H9 (cell line): ENCODE data around the gene SIL1. TPM values are rescaled to one million over a fixed set of nuclear protein-coding genes. Genes with fewer than 3 reads are reported as not detected.

ENCODE experiments used
- DNase-seq: peaks from one replicate; pipeline ENCODE4 v3.0.0-alpha.2; 2017
- H2AFZ ChIP-seq: one replicate; pipeline ENCODE4 v1.6.1; 2013; ENCODE audit warnings: mild to moderate bottlenecking, low read length, control low read depth, moderate library complexity
- H2AK5ac ChIP-seq: 2 replicates; pipeline ENCODE4 v1.6.1; 2013; ENCODE audit warnings: low read length, control low read depth, mixed read lengths; ENCODE audit not compliant: insufficient read length
- H2BK120ac ChIP-seq: one replicate; pipeline ENCODE4 v1.6.1; 2013; ENCODE audit warnings: low read depth, mild to moderate bottlenecking, low read length, control low read depth, inconsistent platforms; ENCODE audit not compliant: poor library complexity, severe bottlenecking
- H2BK12ac ChIP-seq: 2 replicates; pipeline ENCODE4 v1.6.1; 2013; ENCODE audit warnings: low read length, control low read depth, mixed read lengths, low read depth; ENCODE audit not compliant: insufficient read length
- H2BK15ac ChIP-seq: 2 replicates; pipeline ENCODE4 v1.6.1; 2013; ENCODE audit warnings: low read depth, low read length, control low read depth
- H2BK20ac ChIP-seq: one replicate; pipeline ENCODE4 v1.6.1; 2013; ENCODE audit warnings: low read depth, mild to moderate bottlenecking, low read length, control low read depth, inconsistent platforms; ENCODE audit not compliant: poor library complexity, severe bottlenecking
- H2BK5ac ChIP-seq: 2 replicates; pipeline ENCODE4 v1.6.1; 2013; ENCODE audit warnings: low read length, control low read depth, mixed read lengths; ENCODE audit not compliant: insufficient read length
- H3K14ac ChIP-seq: 2 replicates; pipeline ENCODE4 v1.6.1; 2013; ENCODE audit warnings: low read length, control low read depth; ENCODE audit not compliant: insufficient read depth
- H3K18ac ChIP-seq: 2 replicates; pipeline ENCODE4 v1.6.1; 2013; ENCODE audit warnings: low read depth, mild to moderate bottlenecking, mixed read lengths, low read length, control low read depth; ENCODE audit not compliant: insufficient read length
- H3K23ac ChIP-seq: 2 replicates; pipeline ENCODE4 v1.6.1; 2013; ENCODE audit warnings: low read length, control low read depth, mixed read lengths, low read depth; ENCODE audit not compliant: insufficient read length
- H3K23me2 ChIP-seq: 2 replicates; pipeline ENCODE4 v1.6.1; 2013; ENCODE audit warnings: low read depth, mild to moderate bottlenecking, mixed read lengths, low read length, control low read depth; ENCODE audit not compliant: insufficient read length, poor library complexity, severe bottlenecking
- H3K27ac ChIP-seq: 2 replicates; pipeline ENCODE4 v1.5.1; 2013; ENCODE audit warnings: low read length, control low read depth, mixed read lengths, low read depth; ENCODE audit not compliant: insufficient read length
- H3K27me3 ChIP-seq: 2 replicates; pipeline ENCODE4 v1.6.1; 2013; ENCODE audit warnings: low read length, control low read depth, inconsistent platforms; ENCODE audit not compliant: insufficient read depth
- H3K4ac ChIP-seq: 2 replicates; pipeline ENCODE4 v1.6.1; 2013; ENCODE audit warnings: low read depth, mild to moderate bottlenecking, control low read depth, inconsistent platforms, low read length, moderate library complexity
- H3K4me1 ChIP-seq: 2 replicates; pipeline ENCODE4 v1.6.1; 2013; ENCODE audit warnings: low read length, control low read depth, inconsistent platforms; ENCODE audit not compliant: insufficient read depth
- H3K4me2 ChIP-seq: 2 replicates; pipeline ENCODE4 v1.6.1; 2013; ENCODE audit warnings: low read length, control low read depth, mixed read lengths; ENCODE audit not compliant: insufficient read length, insufficient read depth
- H3K56ac ChIP-seq: 2 replicates; pipeline ENCODE4 v1.6.1; 2013; ENCODE audit warnings: low read depth, mild to moderate bottlenecking, mixed read lengths, low read length, control low read depth; ENCODE audit not compliant: insufficient read length
- H3K79me1 ChIP-seq: 2 replicates; pipeline ENCODE4 v1.6.1; 2013; ENCODE audit warnings: low read depth, mild to moderate bottlenecking, moderate library complexity, low read length, control low read depth, inconsistent platforms; ENCODE audit not compliant: insufficient read depth, poor library complexity, severe bottlenecking
- H3K79me2 ChIP-seq: 2 replicates; pipeline ENCODE4 v1.6.1; 2013; ENCODE audit warnings: low read length, control low read depth, inconsistent platforms; ENCODE audit not compliant: insufficient read depth
- H3K9ac ChIP-seq: 2 replicates; pipeline ENCODE4 v1.6.1; 2013; ENCODE audit warnings: low read length, control low read depth, mixed read lengths; ENCODE audit not compliant: insufficient read length; ENCODE audit errors: extremely low read depth
- H3K9me3 ChIP-seq: one replicate; pipeline ENCODE4 v1.6.1; 2013; ENCODE audit warnings: low read depth, low read length, inconsistent platforms; ENCODE audit not compliant: control insufficient read depth
- H3T11ph ChIP-seq: one replicate; pipeline ENCODE4 v1.6.1; 2013; ENCODE audit warnings: mild to moderate bottlenecking, low read length, control low read depth, inconsistent platforms
- H4K20me1 ChIP-seq: one replicate; pipeline ENCODE4 v1.6.1; 2013; ENCODE audit not compliant: control insufficient read depth, insufficient read length, insufficient read depth
- H4K5ac ChIP-seq: 2 replicates; pipeline ENCODE4 v1.6.1; 2013; ENCODE audit warnings: low read depth, mild to moderate bottlenecking, mixed read lengths, low read length, control low read depth; ENCODE audit not compliant: insufficient read length
- H4K8ac ChIP-seq: replicated peaks from 2 replicates; pipeline ENCODE4 v1.6.1; 2013; ENCODE audit warnings: low read length, control low read depth, mixed read lengths, low read depth; ENCODE audit not compliant: insufficient read length
- H4K91ac ChIP-seq: 2 replicates; pipeline ENCODE4 v1.6.1; 2013; ENCODE audit warnings: low read depth, mild to moderate bottlenecking, moderate library complexity, mixed read lengths, low read length, control low read depth; ENCODE audit not compliant: insufficient read length
- H3K27ac Mint-ChIP-seq, 3 experiments: 2 replicates in 2 of 3; 3 replicates in 1 of 3; pipeline ENCODE4 v1.8.0; 2020 to 2021; ENCODE audit warnings: mixed read lengths in 3 of 3, mild to moderate bottlenecking in 1 of 3, moderate library complexity in 1 of 3
- H3K27me3 Mint-ChIP-seq: 2 replicates; pipeline ENCODE4 v1.8.0; 2021; ENCODE audit warnings: low read depth, mild to moderate bottlenecking, moderate library complexity, mixed read lengths
- H3K36me3 Mint-ChIP-seq, 3 experiments: 2 replicates in 2 of 3; 3 replicates in 1 of 3; pipeline ENCODE4 v1.8.0; 2020 to 2021; ENCODE audit warnings: low read depth in 3 of 3, mixed read lengths in 3 of 3; ENCODE audit not compliant: insufficient read depth in 1 of 3
- H3K4me1 Mint-ChIP-seq, 2 experiments: 2 replicates each; pipeline ENCODE4 v1.8.0; 2020; ENCODE audit warnings: mixed read lengths in 2 of 2
- H3K4me3 Mint-ChIP-seq, 2 experiments: 2 replicates in 1 of 2; 3 replicates in 1 of 2; pipeline ENCODE4 v1.8.0; 2020 to 2021; ENCODE audit warnings: mild to moderate bottlenecking in 2 of 2, mixed read lengths in 2 of 2, moderate library complexity in 1 of 2
- H3K9me3 Mint-ChIP-seq, 2 experiments: 2 replicates in 1 of 2; 3 replicates in 1 of 2; pipeline ENCODE4 v1.8.0; 2020; ENCODE audit warnings: mild to moderate bottlenecking in 2 of 2, mixed read lengths in 2 of 2, moderate library complexity in 1 of 2
- WGBS: extraction: QIAGEN DNeasy Blood & Tissue Kit; methylation state at CpG from one replicate; pipeline ENCODE4 v1.1.7; 2013; ENCODE audit warnings: missing lambda C conversion rate, low lambda C conversion rate, mixed read lengths; ENCODE audit not compliant: insufficient read length; ENCODE audit errors: extremely low coverage; 5-methylcytosine and 5-hydroxymethylcytosine counted together
- total RNA-seq: library from RNA; stranded (reverse); gene quantifications from 2 replicates; pipeline ENCODE4 v1.2.1, GENCODE V29; 2021
- TF ChIP-seq, protein P1 (sequence below): fragments of 200-600 bp; sonication (generic); conservative IDR thresholded peaks from 3 replicates; pipeline ENCODE4 v1.8.0; 2021; ENCODE audit warnings: antibody characterized with exemption, mild to moderate bottlenecking

The SIL1 gene
- total RNA-seq, 1 experiment from 2014 or later, result 10.6 TPM

DNA sequence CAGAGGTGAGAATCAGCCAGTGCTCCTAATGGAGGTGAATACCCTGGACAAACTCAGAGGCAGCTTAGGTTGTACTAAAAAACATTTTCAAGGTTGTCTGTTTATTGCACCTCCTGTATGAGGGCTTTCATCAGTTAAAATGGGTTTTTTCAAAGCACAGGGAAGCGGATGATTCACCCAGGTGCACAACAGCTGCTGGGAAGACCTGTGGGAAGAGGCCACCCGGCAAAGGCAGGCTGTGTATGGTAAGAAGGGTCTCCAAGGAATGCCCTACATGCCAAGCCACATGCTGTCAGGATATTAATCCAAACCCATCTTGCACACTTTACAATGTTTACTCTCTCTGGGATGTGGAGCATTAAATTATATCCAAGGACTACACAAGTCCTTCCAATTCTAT, 14.7 kb downstream of the SIL1 start:
- no peaks in the 10 kb centered on the region for H3K27me3 ChIP-seq
- TF ChIP-seq, protein P1, sequence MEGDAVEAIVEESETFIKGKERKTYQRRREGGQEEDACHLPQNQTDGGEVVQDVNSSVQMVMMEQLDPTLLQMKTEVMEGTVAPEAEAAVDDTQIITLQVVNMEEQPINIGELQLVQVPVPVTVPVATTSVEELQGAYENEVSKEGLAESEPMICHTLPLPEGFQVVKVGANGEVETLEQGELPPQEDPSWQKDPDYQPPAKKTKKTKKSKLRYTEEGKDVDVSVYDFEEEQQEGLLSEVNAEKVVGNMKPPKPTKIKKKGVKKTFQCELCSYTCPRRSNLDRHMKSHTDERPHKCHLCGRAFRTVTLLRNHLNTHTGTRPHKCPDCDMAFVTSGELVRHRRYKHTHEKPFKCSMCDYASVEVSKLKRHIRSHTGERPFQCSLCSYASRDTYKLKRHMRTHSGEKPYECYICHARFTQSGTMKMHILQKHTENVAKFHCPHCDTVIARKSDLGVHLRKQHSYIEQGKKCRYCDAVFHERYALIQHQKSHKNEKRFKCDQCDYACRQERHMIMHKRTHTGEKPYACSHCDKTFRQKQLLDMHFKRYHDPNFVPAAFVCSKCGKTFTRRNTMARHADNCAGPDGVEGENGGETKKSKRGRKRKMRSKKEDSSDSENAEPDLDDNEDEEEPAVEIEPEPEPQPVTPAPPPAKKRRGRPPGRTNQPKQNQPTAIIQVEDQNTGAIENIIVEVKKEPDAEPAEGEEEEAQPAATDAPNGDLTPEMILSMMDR, result no peak
- H3K27ac Mint-ChIP-seq, result no peak overlapping the region

More for the DNA sequence above, 14.7 kb downstream of the SIL1 start:
- Histone ChIP-seq H3K4ac (no peak overlapping the region), H3K9me3 (no peaks in the 10 kb centered on the region), H2BK20ac (no peak overlapping the region), H2BK12ac (no peak overlapping the region), H3K79me2 (no peaks in the 10 kb centered on the region), H3K4me2 (no peak overlapping the region), H2BK15ac (no peak overlapping the region), H2AFZ (no peak overlapping the region), H3K14ac (no peak overlapping the region), H4K91ac (no peak overlapping the region), H2BK5ac (no peak overlapping the region), H4K20me1 (no peaks in the 10 kb centered on the region), H3K4me1 (no peaks in the 10 kb centered on the region), H2AK5ac (no peak overlapping the region), H2BK120ac (no peak overlapping the region), H3K27ac (no peak overlapping the region), H3K23me2 (no peaks in the 10 kb centered on the region), H3T11ph (no peak overlapping the region), H3K18ac (no peak overlapping the region), H3K23ac (no peak overlapping the region), H3K56ac (no peak overlapping the region), H3K9ac (no peak overlapping the region), H4K8ac (no peak overlapping the region), H3K79me1 (no peaks in the 10 kb centered on the region), H4K5ac (no peak overlapping the region)
- H3K4me3 Mint-ChIP-seq, result no peak overlapping the region
- WGBS, result no CpG with 5 or more reads among the region's 2 CpGs
- H3K4me1 Mint-ChIP-seq, result peaks cover 9 to 18% of the 10 kb centered on the region in 2 experiments
- H3K36me3 Mint-ChIP-seq, result 0 out of 7 replicates have a peak, but pooled peaks cover 0 to 2% (median 0%) of the 10 kb centered on the region in 3 experiments
- no peak for DNase-seq
- no peaks in the 10 kb centered on the region for H3K9me3 Mint-ChIP-seq
- no peaks in the 10 kb centered on the region for H3K27me3 Mint-ChIP-seq
